ENCODE results near the gene NIPAL1. TPM values are rescaled to one million over a fixed set of nuclear protein-coding genes. Genes with fewer than 3 reads are reported as not detected.

NIPAL1 gene
- total and polyA plus RNA-seq, 10 donors, result 0.06 to 2.0 (median 0.51) TPM; not detected in 2

- TF ChIP-seq CTCF (IDR thresholded peaks at IDR 0.05 in 8 of 11, conservative IDR thresholded peaks at IDR 0.05 in 3 of 11), result no peak
- Histone ChIP-seq H3K4me1 (peaks cover 21 to 67% (median 29%) of the 10 kb centered on the region in 6 donors), H3K4me3 (no peak overlapping the region), H3K9me3 (no peaks in the 10 kb centered on the region), H3K27ac (no peak overlapping the region), H3K27me3 (replicated peaks in 1 of 7) (peaks cover 0 to 57% (median 0%) of the 10 kb centered on the region in 7 donors), H3K36me3 (no peaks in the 10 kb centered on the region)
- WGBS, 5 donors, result 58 to 63% (median 58%) methylated on average over 2 of the region's 2 CpGs
- DNase-seq, result no peak
- intact Hi-C loops (cut with DNase I; ENCODE audit: low total_unique reads), result no loop called here
These were observed 27.7 kb downstream of the NIPAL1 start for GRCh38 chr4:48044298-48044697.

- H3K4me1 ChIP-seq, result peaks cover 21 to 72% (median 29%) of the 10 kb centered on the region in 6 donors
- no peak for DNase-seq
- H3K27me3 ChIP-seq (replicated peaks in 1 of 7), result peaks cover 0 to 75% (median 0%) of the 10 kb centered on the region in 7 donors
- no peak overlapping the region for H3K27ac ChIP-seq
- 37 to 57% (median 47%) methylated on average over 3 of the region's 3 CpGs for WGBS, 5 donors
- no peaks in the 10 kb centered on the region for H3K9me3 ChIP-seq
- H3K36me3 ChIP-seq, result no peaks in the 10 kb centered on the region
- intact Hi-C loops (cut with DNase I; ENCODE audit: low total_unique reads), result no loop called here
- TF ChIP-seq POLR2AphosphoS5 (IDR thresholded peaks at IDR 0.05) (no peak), CTCF (IDR thresholded peaks at IDR 0.05 in 8 of 11, conservative IDR thresholded peaks at IDR 0.05 in 3 of 11) (no peak), POLR2A (IDR thresholded peaks at IDR 0.05) (no peak)
- H3K4me3 ChIP-seq, result no peak overlapping the region
These were observed 29.5 kb downstream of the NIPAL1 start for GRCh38 chr4:48046059-48046458.

- WGBS, 5 donors, result 6 to 18% (median 10%) methylated on average over 3 of the region's 3 CpGs
- Histone ChIP-seq H3K9me3 (no peaks in the 10 kb centered on the region), H3K4me3 (peak overlapping the region in 1 of 8 donors; percentile 27), H3K36me3 (no peaks in the 10 kb centered on the region), H3K4me1 (peaks cover 21 to 72% (median 29%) of the 10 kb centered on the region in 6 donors), H3K27ac (no peak overlapping the region), H3K27me3 (replicated peaks in 1 of 7) (peaks cover 0 to 78% (median 0%) of the 10 kb centered on the region in 7 donors)
- TF ChIP-seq POLR2AphosphoS5 (IDR thresholded peaks at IDR 0.05) (no peak), POLR2A (IDR thresholded peaks at IDR 0.05) (no peak), CTCF (IDR thresholded peaks at IDR 0.05 in 8 of 11, conservative IDR thresholded peaks at IDR 0.05 in 3 of 11) (no peak)
- intact Hi-C loops (cut with DNase I; ENCODE audit: low total_unique reads), result no loop called here
- DNase-seq, result no peak
These were observed 30.9 kb downstream of the NIPAL1 start for GRCh38 chr4:48047421-48047844.

- Histone ChIP-seq H3K27ac (no peak overlapping the region), H3K27me3 (replicated peaks in 1 of 7) (peaks cover 0 to 77% (median 0%) of the 10 kb centered on the region in 7 donors)
- 70 to 86% (median 75%) methylated on average over 1 of the region's 1 CpG for WGBS, 5 donors
These were observed 31.3 kb downstream of the NIPAL1 start for GRCh38 chr4:48047896-48048295.

More at GRCh38 chr4:48047896-48048295, 31.3 kb downstream of the NIPAL1 start:
- Histone ChIP-seq H3K4me3 (no peak overlapping the region), H3K9me3 (no peaks in the 10 kb centered on the region), H3K36me3 (no peaks in the 10 kb centered on the region), H3K4me1 (peaks cover 19 to 68% (median 29%) of the 10 kb centered on the region in 6 donors)
- intact Hi-C loops (cut with DNase I; ENCODE audit: low total_unique reads), result no loop called here
- no peak for DNase-seq
- TF ChIP-seq CTCF (IDR thresholded peaks at IDR 0.05 in 8 of 11, conservative IDR thresholded peaks at IDR 0.05 in 3 of 11), result no peak
- no peak for TF ChIP-seq POLR2A (IDR thresholded peaks at IDR 0.05)
- no peak for TF ChIP-seq POLR2AphosphoS5 (IDR thresholded peaks at IDR 0.05)

All from spleen (tissue), 11 donors.